ENCODE measurements around the gene COMMD1.
A peak's percentile ranks its signal among the peaks of the same experiment; 100 is the strongest.

DNA sequence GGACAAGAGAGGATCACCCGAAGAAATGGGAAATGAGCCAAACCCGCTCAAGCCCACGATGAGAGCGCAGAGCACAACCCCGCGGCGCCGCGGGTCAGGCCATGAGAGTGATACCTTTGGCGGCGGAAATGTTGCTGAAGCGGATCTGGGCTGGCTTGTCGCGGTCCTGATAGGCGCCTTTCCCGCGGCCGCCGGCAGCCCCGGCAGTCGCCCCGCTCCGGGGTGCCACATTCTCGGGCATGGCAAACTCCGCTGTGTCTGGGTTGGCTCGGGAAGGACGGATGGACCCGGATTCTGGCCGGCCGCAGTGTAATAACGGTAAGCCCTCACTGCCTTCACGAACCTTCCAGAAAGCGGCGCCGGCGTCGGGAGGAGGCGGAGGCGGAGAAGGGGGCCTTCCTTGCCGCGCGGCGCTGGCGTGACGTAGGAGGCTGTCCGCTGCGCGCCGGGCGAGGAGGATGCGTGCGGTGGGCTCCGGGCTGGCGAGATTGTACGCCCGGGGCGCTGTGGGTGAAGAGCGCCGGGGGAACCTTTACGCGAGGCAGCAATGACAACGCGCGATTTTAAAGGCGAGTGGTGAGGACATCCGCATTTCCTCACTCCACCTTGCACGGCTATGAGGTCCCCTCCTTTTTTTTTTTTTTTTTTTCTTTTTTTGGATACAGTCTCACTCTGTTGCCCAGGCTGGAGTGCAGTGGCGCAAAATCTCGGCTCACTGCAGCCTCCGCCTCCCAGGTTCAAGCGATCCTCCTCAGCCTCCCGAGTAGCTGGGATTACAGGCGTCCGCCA, 17.0 kb upstream of the COMMD1 start, which contains the start of gene CCT4:
- TF ChIP-seq, protein P1, sequence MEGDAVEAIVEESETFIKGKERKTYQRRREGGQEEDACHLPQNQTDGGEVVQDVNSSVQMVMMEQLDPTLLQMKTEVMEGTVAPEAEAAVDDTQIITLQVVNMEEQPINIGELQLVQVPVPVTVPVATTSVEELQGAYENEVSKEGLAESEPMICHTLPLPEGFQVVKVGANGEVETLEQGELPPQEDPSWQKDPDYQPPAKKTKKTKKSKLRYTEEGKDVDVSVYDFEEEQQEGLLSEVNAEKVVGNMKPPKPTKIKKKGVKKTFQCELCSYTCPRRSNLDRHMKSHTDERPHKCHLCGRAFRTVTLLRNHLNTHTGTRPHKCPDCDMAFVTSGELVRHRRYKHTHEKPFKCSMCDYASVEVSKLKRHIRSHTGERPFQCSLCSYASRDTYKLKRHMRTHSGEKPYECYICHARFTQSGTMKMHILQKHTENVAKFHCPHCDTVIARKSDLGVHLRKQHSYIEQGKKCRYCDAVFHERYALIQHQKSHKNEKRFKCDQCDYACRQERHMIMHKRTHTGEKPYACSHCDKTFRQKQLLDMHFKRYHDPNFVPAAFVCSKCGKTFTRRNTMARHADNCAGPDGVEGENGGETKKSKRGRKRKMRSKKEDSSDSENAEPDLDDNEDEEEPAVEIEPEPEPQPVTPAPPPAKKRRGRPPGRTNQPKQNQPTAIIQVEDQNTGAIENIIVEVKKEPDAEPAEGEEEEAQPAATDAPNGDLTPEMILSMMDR (IDR thresholded peaks at IDR 0.05; ENCODE audit: poor library complexity, severe bottlenecking): peak; percentile 52
- no peak for TF ChIP-seq EZH2 (IDR thresholded peaks at IDR 0.05; ENCODE audit: borderline replicate concordance, insufficient read depth, low read length, poor library complexity, severe bottlenecking)
- TF ChIP-seq EP300 (conservative IDR thresholded peaks at IDR 0.05; ENCODE audit: poor library complexity, severe bottlenecking): peak; percentile 89
- TF ChIP-seq POLR2AphosphoS5 (IDR thresholded peaks at IDR 0.05): peak; percentile 96
- TF ChIP-seq MXI1 (conservative IDR thresholded peaks at IDR 0.05; ENCODE audit: poor library complexity, severe bottlenecking): peak; percentile 90
- TF ChIP-seq RAD21 (conservative IDR thresholded peaks at IDR 0.05): peak; percentile 27
